NOMO-1 treated with dmso at 0.1 percent for 144 hours (cell line): Measurements from ENCODE around the gene RIPK4.

Experiments
- DNase-seq: peaks from one replicate; lab custom pipeline; 2025; ENCODE audit not compliant: unreplicated experiment; lab: John Stamatoyannopoulos, UW

The RIPK4 gene

GRCh38 chr21:41769521-41769920 lies 2.7 kb upstream of the RIPK4 start:
- no peak for DNase-seq

GRCh38 chr21:41769111-41769510 lies 2.3 kb upstream of the RIPK4 start:
- DNase-seq = no peak

GRCh38 chr21:41768437-41769042 lies 1.7 kb upstream of the RIPK4 start:
- peak; percentile 27 for DNase-seq

- no peak for DNase-seq
Observed at GRCh38 chr21:41767606-41768436, 969 bp upstream of the RIPK4 start.

GRCh38 chr21:41765973-41766882 lies 624 bp downstream of the RIPK4 start:
- no peak for DNase-seq

GRCh38 chr21:41765420-41765821 lies 1.4 kb downstream of the RIPK4 start:
- no peak for DNase-seq

GRCh38 chr21:41764558-41765419 lies 2.1 kb downstream of the RIPK4 start:
- no peak for DNase-seq

- no peak for DNase-seq
Observed at GRCh38 chr21:41763996-41764395, 2.9 kb downstream of the RIPK4 start.

- no peak for DNase-seq
Observed at GRCh38 chr21:41763398-41763931, 3.4 kb downstream of the RIPK4 start.

- DNase-seq = no peak
Observed at GRCh38 chr21:41762753-41763152, 4.1 kb downstream of the RIPK4 start.

- no peak for DNase-seq
Observed at GRCh38 chr21:41761934-41762635, 4.8 kb downstream of the RIPK4 start.

- peak; percentile 42 for DNase-seq
Observed at GRCh38 chr21:41761211-41761933, 5.5 kb downstream of the RIPK4 start.

GRCh38 chr21:41760411-41760810 lies 6.4 kb downstream of the RIPK4 start:
- DNase-seq = no peak

- DNase-seq = no peak
Observed at GRCh38 chr21:41759926-41760325, 6.9 kb downstream of the RIPK4 start.

GRCh38 chr21:41759214-41759840 lies 7.5 kb downstream of the RIPK4 start:
- no peak for DNase-seq

GRCh38 chr21:41758550-41758949 lies 8.3 kb downstream of the RIPK4 start:
- no peak for DNase-seq

GRCh38 chr21:41755934-41756773 lies 10.7 kb downstream of the RIPK4 start:
- no peak for DNase-seq
